Mucosa of rectum (tissue), 2 donors: ENCODE results near the gene PHC1.
A peak's percentile ranks its signal among the peaks of the same experiment; 100 is the strongest.
"Not testable (repeated sequence)": the region's sequence is repeated elsewhere in the genome, so short reads cannot be mapped to it uniquely, and the experiment has no call there.

Experiments used
- H3K27ac ChIP-seq, 2 donors: one replicate each; pipeline ENCODE4 v1.7.0; 2013; ENCODE audit warnings: inconsistent platforms in 2 of 2, low read depth in 2 of 2, low read length in 2 of 2
- H3K27me3 ChIP-seq, 2 donors: one replicate each; pipeline ENCODE4 v1.7.0; 2013; ENCODE audit warnings: low read length in 2 of 2; ENCODE audit not compliant: control insufficient read depth in 2 of 2, insufficient read depth in 2 of 2
- H3K36me3 ChIP-seq, 2 donors: one replicate each; pipeline ENCODE4 v1.7.0; 2013; ENCODE audit warnings: low read length in 2 of 2; ENCODE audit not compliant: control insufficient read depth in 2 of 2, insufficient read depth in 2 of 2
- H3K4me1 ChIP-seq, 2 donors: one replicate each; pipeline ENCODE4 v1.7.0; 2013; ENCODE audit warnings: low read length in 2 of 2, mild to moderate bottlenecking in 1 of 2; ENCODE audit not compliant: control insufficient read depth in 2 of 2, insufficient read depth in 2 of 2
- H3K4me3 ChIP-seq, 2 donors: one replicate each; pipeline ENCODE4 v1.7.0; 2013; ENCODE audit warnings: low read length in 2 of 2
- H3K9ac ChIP-seq, 2 donors: one replicate each; pipeline ENCODE4 v1.7.0; 2013; ENCODE audit warnings: low read length in 2 of 2, low read depth in 1 of 2, mild to moderate bottlenecking in 1 of 2
- H3K9me3 ChIP-seq, 2 donors: one replicate each; pipeline ENCODE4 v1.7.0; 2013; ENCODE audit warnings: low read length in 2 of 2; ENCODE audit not compliant: control insufficient read depth in 2 of 2
- donor health status: healthy.
- donor health status: Normal muscosa, but diverticular disease.

The PHC1 gene

GRCh38 chr12:8907513-8907912 lies 6.8 kb upstream of the PHC1 start:
- Histone ChIP-seq H3K4me3 (no peak overlapping the region), H3K9me3 (no peaks in the 10 kb centered on the region), H3K27ac (no peak overlapping the region), H3K4me1 (no peaks in the 10 kb centered on the region), H3K9ac (no peak overlapping the region), H3K36me3 (no peaks in the 10 kb centered on the region), H3K27me3 (no peaks in the 10 kb centered on the region)

GRCh38 chr12:8909752-8910151 lies 4.6 kb upstream of the PHC1 start:
- H3K9ac ChIP-seq, result no peak overlapping the region
- no peak overlapping the region for H3K4me3 ChIP-seq
- H3K9me3 ChIP-seq, result no peaks in the 10 kb centered on the region
- H3K27me3 ChIP-seq, result no peaks in the 10 kb centered on the region
- no peak overlapping the region for H3K27ac ChIP-seq
- H3K36me3 ChIP-seq, result no peaks in the 10 kb centered on the region
- peaks cover under 1 to 5% of the 10 kb centered on the region in 2 donors for H3K4me1 ChIP-seq

GRCh38 chr12:8911606-8912268 lies 2.6 kb upstream of the PHC1 start:
- Histone ChIP-seq H3K27me3 (no peaks in the 10 kb centered on the region), H3K27ac (no peak overlapping the region), H3K9ac (no peak overlapping the region), H3K4me3 (no peak overlapping the region), H3K9me3 (no peaks in the 10 kb centered on the region), H3K4me1 (peaks cover 7 to 10% of the 10 kb centered on the region in 2 donors), H3K36me3 (no peaks in the 10 kb centered on the region)

GRCh38 chr12:8912914-8913313 lies 1.4 kb upstream of the PHC1 start:
- no peak overlapping the region for H3K27ac ChIP-seq
- H3K9me3 ChIP-seq, result no peaks in the 10 kb centered on the region
- peaks cover 7 to 10% of the 10 kb centered on the region in 2 donors for H3K4me1 ChIP-seq
- no peaks in the 10 kb centered on the region for H3K36me3 ChIP-seq
- no peak overlapping the region for H3K9ac ChIP-seq
- H3K27me3 ChIP-seq, result no peaks in the 10 kb centered on the region
- H3K4me3 ChIP-seq, result no peak overlapping the region

- H3K27ac ChIP-seq, result peak overlapping the region; percentile 71 to 74
- no peaks in the 10 kb centered on the region for H3K27me3 ChIP-seq
- no peaks in the 10 kb centered on the region for H3K9me3 ChIP-seq
- H3K36me3 ChIP-seq, result no peaks in the 10 kb centered on the region
- H3K4me3 ChIP-seq, result peak overlapping the region; percentile 80 to 89
- H3K9ac ChIP-seq, result peak overlapping the region; percentile 14 to 66
- H3K4me1 ChIP-seq, result peaks cover 7 to 10% of the 10 kb centered on the region in 2 donors
These were observed 642 bp upstream of the PHC1 start for GRCh38 chr12:8913702-8914032.

GRCh38 chr12:8914716-8915526 lies 612 bp downstream of the PHC1 start:
- H3K36me3 ChIP-seq, result no peaks in the 10 kb centered on the region
- peak overlapping the region; percentile 61 to 68 for H3K9ac ChIP-seq
- no peaks in the 10 kb centered on the region for H3K9me3 ChIP-seq
- H3K4me1 ChIP-seq, result peaks cover 7 to 10% of the 10 kb centered on the region in 2 donors
- H3K4me3 ChIP-seq, result peak overlapping the region; percentile 69 to 90
- H3K27me3 ChIP-seq, result no peaks in the 10 kb centered on the region
- H3K27ac ChIP-seq, result peak overlapping the region in 1 of 2 donors; percentile 61

- Histone ChIP-seq H3K36me3 (no peaks in the 10 kb centered on the region), H3K9ac (no peak overlapping the region), H3K9me3 (no peaks in the 10 kb centered on the region), H3K27me3 (no peaks in the 10 kb centered on the region), H3K27ac (no peak overlapping the region), H3K4me3 (no peak overlapping the region), H3K4me1 (peaks cover 7 to 10% of the 10 kb centered on the region in 2 donors)
These were observed 1.8 kb downstream of the PHC1 start for GRCh38 chr12:8916154-8916553.

GRCh38 chr12:8917031-8917430 lies 2.7 kb downstream of the PHC1 start:
- Histone ChIP-seq H3K4me1 (peaks cover 7 to 10% of the 10 kb centered on the region in 2 donors), H3K27me3 (no peaks in the 10 kb centered on the region), H3K4me3 (no peak overlapping the region), H3K36me3 (no peaks in the 10 kb centered on the region), H3K9ac (no peak overlapping the region), H3K9me3 (no peaks in the 10 kb centered on the region), H3K27ac (no peak overlapping the region)

- no peaks in the 10 kb centered on the region for H3K36me3 ChIP-seq
- no peak overlapping the region for H3K27ac ChIP-seq
- no peaks in the 10 kb centered on the region for H3K27me3 ChIP-seq
- H3K9ac ChIP-seq, result no peak overlapping the region
- H3K9me3 ChIP-seq, result no peaks in the 10 kb centered on the region
- no peak overlapping the region for H3K4me3 ChIP-seq
- peaks cover 7 to 10% of the 10 kb centered on the region in 2 donors for H3K4me1 ChIP-seq
These were observed 3.4 kb downstream of the PHC1 start for GRCh38 chr12:8917751-8918150.

GRCh38 chr12:8919643-8920042 lies 5.3 kb downstream of the PHC1 start:
- not testable (repeated sequence) for H3K9ac ChIP-seq, H3K4me3 ChIP-seq, H3K9me3 ChIP-seq, H3K36me3 ChIP-seq, H3K27ac ChIP-seq, H3K27me3 ChIP-seq, H3K4me1 ChIP-seq
